Measurements from ENCODE around the gene TBC1D1.

DNA sequence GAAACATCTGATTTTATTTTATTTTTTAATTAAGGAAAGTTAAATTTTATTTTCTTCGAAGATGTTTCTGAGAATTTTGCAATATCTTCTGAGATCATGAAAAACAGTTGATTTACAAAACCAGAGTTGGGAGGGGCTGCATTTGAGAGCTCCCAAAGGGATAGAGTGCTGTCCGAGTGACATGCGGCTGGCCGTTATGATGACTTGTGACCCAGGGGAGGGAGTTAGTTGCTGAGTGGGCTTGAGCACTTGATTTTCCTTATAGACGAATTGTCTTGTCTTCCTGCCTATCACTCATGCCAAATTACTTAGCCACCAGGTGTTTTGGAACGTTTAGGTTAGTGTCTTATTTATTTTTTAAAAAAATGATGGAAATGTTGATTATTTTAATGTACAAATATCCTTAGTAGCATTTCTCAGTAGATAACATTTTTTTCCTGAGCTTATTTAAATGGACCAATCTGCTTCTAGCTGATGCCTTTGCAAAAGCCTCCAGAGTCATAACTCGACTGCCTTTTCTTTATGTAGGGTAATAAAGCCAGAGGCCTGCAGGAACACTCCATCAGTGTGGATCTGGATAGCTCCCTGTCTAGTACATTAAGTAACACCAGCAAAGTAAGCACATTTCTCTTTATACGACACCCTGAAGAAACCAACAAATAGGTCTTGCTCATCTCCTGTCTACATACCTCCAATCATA, 154.6 kb downstream of the TBC1D1 start:
- TF ChIP-seq, protein P1, sequence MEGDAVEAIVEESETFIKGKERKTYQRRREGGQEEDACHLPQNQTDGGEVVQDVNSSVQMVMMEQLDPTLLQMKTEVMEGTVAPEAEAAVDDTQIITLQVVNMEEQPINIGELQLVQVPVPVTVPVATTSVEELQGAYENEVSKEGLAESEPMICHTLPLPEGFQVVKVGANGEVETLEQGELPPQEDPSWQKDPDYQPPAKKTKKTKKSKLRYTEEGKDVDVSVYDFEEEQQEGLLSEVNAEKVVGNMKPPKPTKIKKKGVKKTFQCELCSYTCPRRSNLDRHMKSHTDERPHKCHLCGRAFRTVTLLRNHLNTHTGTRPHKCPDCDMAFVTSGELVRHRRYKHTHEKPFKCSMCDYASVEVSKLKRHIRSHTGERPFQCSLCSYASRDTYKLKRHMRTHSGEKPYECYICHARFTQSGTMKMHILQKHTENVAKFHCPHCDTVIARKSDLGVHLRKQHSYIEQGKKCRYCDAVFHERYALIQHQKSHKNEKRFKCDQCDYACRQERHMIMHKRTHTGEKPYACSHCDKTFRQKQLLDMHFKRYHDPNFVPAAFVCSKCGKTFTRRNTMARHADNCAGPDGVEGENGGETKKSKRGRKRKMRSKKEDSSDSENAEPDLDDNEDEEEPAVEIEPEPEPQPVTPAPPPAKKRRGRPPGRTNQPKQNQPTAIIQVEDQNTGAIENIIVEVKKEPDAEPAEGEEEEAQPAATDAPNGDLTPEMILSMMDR (IDR thresholded peaks at IDR 0.05), result no peak
- no peak for TF ChIP-seq POLR2AphosphoS5 (IDR thresholded peaks at IDR 0.05)
- no peak for TF ChIP-seq POLR2A (IDR thresholded peaks at IDR 0.05)

Data from prostate gland (tissue), 2 donors.